G401.6 (cell line): ENCODE measurements around the gene SEMA3D.
A peak's percentile ranks its signal among the peaks of the same experiment; 100 is the strongest.

Experiments
- FAIRE-seq: peaks from 2 replicates; lab custom pipeline; 2012; peaks lifted over from hg19 to GRCh38; lab: Jason Lieb, UNC

SEMA3D gene

GRCh38 chr7:85078181-85078580, 108.7 kb downstream of the SEMA3D start:
- FAIRE-seq: no peak

- no peak for FAIRE-seq
Measured at GRCh38 chr7:85075864-85076263, 111.0 kb downstream of the SEMA3D start.

GRCh38 chr7:85074992-85075391, 111.9 kb downstream of the SEMA3D start:
- no peak for FAIRE-seq

GRCh38 chr7:85074016-85074415, 112.8 kb downstream of the SEMA3D start:
- FAIRE-seq: no peak

GRCh38 chr7:85070967-85071628, 115.8 kb downstream of the SEMA3D start:
- no peak for FAIRE-seq

- FAIRE-seq: no peak
Measured at GRCh38 chr7:85068799-85069198, 118.1 kb downstream of the SEMA3D start.

GRCh38 chr7:85067371-85067770, 119.5 kb downstream of the SEMA3D start:
- FAIRE-seq: no peak

GRCh38 chr7:85065888-85066485, 120.9 kb downstream of the SEMA3D start:
- FAIRE-seq: no peak

- no peak for FAIRE-seq
Measured at GRCh38 chr7:85065306-85065705, 121.5 kb downstream of the SEMA3D start.

GRCh38 chr7:85062651-85063050, 124.2 kb downstream of the SEMA3D start:
- no peak for FAIRE-seq

GRCh38 chr7:85061456-85061855, 125.4 kb downstream of the SEMA3D start:
- FAIRE-seq: no peak

GRCh38 chr7:85060696-85061095, 126.2 kb downstream of the SEMA3D start:
- no peak for FAIRE-seq

- FAIRE-seq: no peak
Measured at GRCh38 chr7:85055906-85056305, 130.9 kb downstream of the SEMA3D start.

- FAIRE-seq: no peak
Measured at GRCh38 chr7:85055196-85055595, 131.7 kb downstream of the SEMA3D start.

GRCh38 chr7:85054306-85054705, 132.6 kb downstream of the SEMA3D start:
- FAIRE-seq: no peak

- no peak for FAIRE-seq
Measured at GRCh38 chr7:85052894-85053293, 134.0 kb downstream of the SEMA3D start.

GRCh38 chr7:85052056-85052737, 134.7 kb downstream of the SEMA3D start:
- no peak for FAIRE-seq

GRCh38 chr7:85046534-85046933, 140.3 kb downstream of the SEMA3D start:
- no peak for FAIRE-seq

GRCh38 chr7:85041605-85042216, 145.1 kb downstream of the SEMA3D start:
- FAIRE-seq: peak; percentile 96

- no peak for FAIRE-seq
Measured at GRCh38 chr7:85039196-85039923, 147.5 kb downstream of the SEMA3D start.

GRCh38 chr7:85038466-85038865, 148.4 kb downstream of the SEMA3D start:
- no peak for FAIRE-seq

GRCh38 chr7:85033263-85033662, 153.6 kb downstream of the SEMA3D start:
- no peak for FAIRE-seq

- peak; percentile 3 for FAIRE-seq
Measured at GRCh38 chr7:85031475-85031874, 155.4 kb downstream of the SEMA3D start.
